Thoracic aorta (tissue), 2 donors: ENCODE data around the gene CYFIP2. TPM values are rescaled to one million over a fixed set of nuclear protein-coding genes. Genes with fewer than 3 reads are reported as not detected.

Experiments used
- ATAC-seq: fragments of 150-250 bp; one replicate; pipeline ENCODE4 v1.8.0; 2017; ENCODE audit warnings: low read depth; ENCODE audit not compliant: insufficient number of reproducible peaks, low FRiP score
- DNase-seq: peaks from one replicate; pipeline ENCODE4 v3.0.0-alpha.2; 2020; ENCODE audit warnings: low spot score
- H3K27ac ChIP-seq, 2 donors: fragments of 200-600 bp; sonication (generic); 1 replicate in 1 of 2; 2 replicates in 1 of 2; pipeline ENCODE4 v1.5.1; 2016; ENCODE audit warnings: mild to moderate bottlenecking in 2 of 2, moderate library complexity in 2 of 2
- H3K27me3 ChIP-seq: fragments of 200-600 bp; sonication (generic); replicated peaks from 2 replicates; pipeline ENCODE4 v1.6.0; 2016; ENCODE audit warnings: mild to moderate bottlenecking; ENCODE audit not compliant: insufficient read depth
- H3K36me3 ChIP-seq: fragments of 200-600 bp; sonication (generic); one replicate; pipeline ENCODE4 v1.5.1; 2016
- H3K4me1 ChIP-seq, 2 donors: fragments of 200-600 bp; sonication (generic); 1 replicate in 1 of 2; 2 replicates in 1 of 2; pipeline versions ENCODE4 v1.5.1 to v1.6.0; 2016; ENCODE audit warnings: low read depth in 2 of 2, mild to moderate bottlenecking in 1 of 2; ENCODE audit not compliant: control insufficient read depth in 1 of 2
- H3K4me3 ChIP-seq: fragments of 200-600 bp; sonication (generic); 2 replicates; pipeline ENCODE4 v1.5.1; 2016; ENCODE audit warnings: mild to moderate bottlenecking
- H3K9me3 ChIP-seq: fragments of 200-600 bp; sonication (generic); 2 replicates; pipeline ENCODE4 v1.5.1; 2016
- total RNA-seq, 2 donors: library from RNA; depleted of rRNA; stranded (reverse); fragments of >200 nt; gene quantifications; one replicate each; pipeline versions ENCODE4 v1.1.0 to v1.2.3, GENCODE V29; 2016
- TF ChIP-seq, protein P1 (sequence below): fragments of 200-600 bp; sonication (generic); IDR thresholded peaks from one replicate; pipeline ENCODE4 v1.5.1; 2019; ENCODE audit warnings: antibody characterized with exemption

CYFIP2 gene
- total RNA-seq, 2 donors from 2014 or later = 60.0 to 192 TPM

DNA sequence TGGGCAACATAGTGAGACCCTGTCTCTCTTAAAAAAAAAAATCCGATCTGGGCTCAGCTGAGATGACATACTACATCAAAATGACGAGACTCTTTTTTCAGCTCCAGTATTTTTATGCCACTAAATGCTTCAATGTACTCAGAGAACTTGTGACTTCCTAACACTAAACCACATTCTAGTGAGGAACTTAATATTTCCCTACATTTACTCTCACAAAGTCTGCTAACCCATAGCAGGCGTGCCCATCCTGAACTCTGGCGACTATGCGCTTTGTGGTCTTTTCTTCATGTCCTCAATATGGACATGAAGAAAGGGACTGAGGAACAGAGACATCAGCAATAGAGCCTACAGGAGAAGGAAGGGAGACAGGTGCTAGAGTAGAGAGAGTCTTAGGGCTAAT, 44.0 kb upstream of the CYFIP2 start:
- Histone ChIP-seq H3K27ac (no peak overlapping the region), H3K4me1 (no peaks in the 10 kb centered on the region), H3K4me3 (no peak overlapping the region), H3K9me3 (no peaks in the 10 kb centered on the region), H3K27me3 (no peaks in the 10 kb centered on the region), H3K36me3 (no peaks in the 10 kb centered on the region)
- DNase-seq (no peak), ATAC-seq (no peak)
- TF ChIP-seq, protein P1, sequence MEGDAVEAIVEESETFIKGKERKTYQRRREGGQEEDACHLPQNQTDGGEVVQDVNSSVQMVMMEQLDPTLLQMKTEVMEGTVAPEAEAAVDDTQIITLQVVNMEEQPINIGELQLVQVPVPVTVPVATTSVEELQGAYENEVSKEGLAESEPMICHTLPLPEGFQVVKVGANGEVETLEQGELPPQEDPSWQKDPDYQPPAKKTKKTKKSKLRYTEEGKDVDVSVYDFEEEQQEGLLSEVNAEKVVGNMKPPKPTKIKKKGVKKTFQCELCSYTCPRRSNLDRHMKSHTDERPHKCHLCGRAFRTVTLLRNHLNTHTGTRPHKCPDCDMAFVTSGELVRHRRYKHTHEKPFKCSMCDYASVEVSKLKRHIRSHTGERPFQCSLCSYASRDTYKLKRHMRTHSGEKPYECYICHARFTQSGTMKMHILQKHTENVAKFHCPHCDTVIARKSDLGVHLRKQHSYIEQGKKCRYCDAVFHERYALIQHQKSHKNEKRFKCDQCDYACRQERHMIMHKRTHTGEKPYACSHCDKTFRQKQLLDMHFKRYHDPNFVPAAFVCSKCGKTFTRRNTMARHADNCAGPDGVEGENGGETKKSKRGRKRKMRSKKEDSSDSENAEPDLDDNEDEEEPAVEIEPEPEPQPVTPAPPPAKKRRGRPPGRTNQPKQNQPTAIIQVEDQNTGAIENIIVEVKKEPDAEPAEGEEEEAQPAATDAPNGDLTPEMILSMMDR = no peak

DNA sequence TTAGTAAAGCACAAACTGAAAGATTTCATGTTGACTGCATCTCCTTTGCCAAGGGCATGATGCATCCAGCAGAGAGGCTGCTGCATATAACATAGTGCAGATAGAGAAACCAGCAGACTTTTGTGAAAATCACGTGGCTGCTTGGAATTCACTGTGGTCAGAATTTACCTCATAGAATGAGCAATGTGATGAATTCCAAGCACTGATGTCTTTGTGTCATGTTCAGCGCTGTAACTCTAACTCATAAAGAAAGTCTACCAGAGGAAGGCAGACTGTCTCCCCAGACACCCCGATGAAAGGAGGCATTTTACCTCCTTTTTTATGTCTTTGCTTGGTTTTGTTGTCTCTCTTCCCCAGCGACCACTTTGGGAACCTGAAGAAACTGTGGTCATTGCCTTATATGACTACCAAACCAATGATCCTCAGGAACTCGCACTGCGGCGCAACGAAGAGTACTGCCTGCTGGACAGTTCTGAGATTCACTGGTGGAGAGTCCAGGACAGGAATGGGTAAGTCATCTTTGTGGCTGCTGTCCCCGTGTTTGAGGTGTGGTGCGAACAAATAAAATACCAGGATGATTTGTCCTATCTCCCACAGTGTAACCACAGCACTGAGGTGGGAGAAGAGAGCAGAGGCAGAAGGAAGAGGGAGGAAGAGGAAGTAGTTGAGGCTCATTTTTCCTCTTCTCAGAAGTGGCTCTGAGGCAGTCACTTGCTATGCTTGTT, 43.3 kb upstream of the CYFIP2 start:
- TF ChIP-seq, protein P1 = no peak
- no peak for DNase-seq
- no peaks in the 10 kb centered on the region for H3K9me3 ChIP-seq
- no peaks in the 10 kb centered on the region for H3K4me1 ChIP-seq
- H3K27ac ChIP-seq = no peak overlapping the region
- no peak for ATAC-seq
- no peak overlapping the region for H3K4me3 ChIP-seq
- no peaks in the 10 kb centered on the region for H3K27me3 ChIP-seq
- H3K36me3 ChIP-seq = no peaks in the 10 kb centered on the region

DNA sequence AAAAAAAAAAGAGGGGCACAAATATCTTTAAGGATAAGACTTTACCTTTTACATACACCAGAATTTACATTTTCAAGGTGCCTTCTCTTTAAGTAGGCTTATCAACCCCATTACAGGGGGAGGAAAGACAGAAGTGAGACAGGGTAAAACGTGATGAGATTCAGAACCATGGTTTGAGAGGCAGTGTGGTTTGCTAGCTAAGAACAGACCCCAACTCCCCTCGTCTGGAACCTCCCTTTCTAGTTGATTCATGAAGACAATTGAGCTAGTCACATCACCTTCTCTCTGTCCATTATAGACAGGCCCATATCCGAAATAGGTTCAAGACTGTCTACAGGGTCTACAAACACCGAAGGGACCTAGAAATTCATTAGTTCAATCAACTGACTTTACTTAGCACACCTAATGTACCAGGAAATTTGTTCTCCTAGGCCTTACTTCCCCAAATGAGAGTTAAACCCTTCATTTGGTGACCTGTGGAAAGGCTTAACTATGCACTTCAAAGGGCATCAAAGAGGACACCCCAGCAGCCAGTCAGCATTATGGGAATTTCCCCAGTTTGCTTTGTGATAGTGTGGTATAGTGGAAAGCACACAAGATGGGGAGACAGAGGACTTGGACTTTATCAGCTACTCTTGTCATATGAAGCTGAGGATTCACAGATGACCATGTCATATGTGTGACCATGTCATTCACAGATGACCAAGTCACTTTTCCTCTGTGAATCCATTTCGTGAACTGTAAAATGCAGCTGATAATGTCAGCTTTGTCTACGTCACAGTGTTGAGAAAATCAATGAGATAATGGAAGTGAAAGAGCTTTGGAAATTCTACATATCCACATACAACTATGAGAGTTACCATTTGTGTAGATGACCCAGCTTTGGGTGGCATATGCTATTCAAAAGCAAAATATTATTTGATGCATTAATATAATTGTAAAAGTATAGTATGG, 40.2 kb upstream of the CYFIP2 start:
- Histone ChIP-seq H3K36me3 (no peaks in the 10 kb centered on the region), H3K27ac (no peak overlapping the region), H3K4me1 (no peaks in the 10 kb centered on the region), H3K27me3 (no peaks in the 10 kb centered on the region), H3K9me3 (no peaks in the 10 kb centered on the region), H3K4me3 (no peak overlapping the region)
- DNase-seq (no peak), ATAC-seq (no peak)
- TF ChIP-seq, protein P1 = no peak

DNA sequence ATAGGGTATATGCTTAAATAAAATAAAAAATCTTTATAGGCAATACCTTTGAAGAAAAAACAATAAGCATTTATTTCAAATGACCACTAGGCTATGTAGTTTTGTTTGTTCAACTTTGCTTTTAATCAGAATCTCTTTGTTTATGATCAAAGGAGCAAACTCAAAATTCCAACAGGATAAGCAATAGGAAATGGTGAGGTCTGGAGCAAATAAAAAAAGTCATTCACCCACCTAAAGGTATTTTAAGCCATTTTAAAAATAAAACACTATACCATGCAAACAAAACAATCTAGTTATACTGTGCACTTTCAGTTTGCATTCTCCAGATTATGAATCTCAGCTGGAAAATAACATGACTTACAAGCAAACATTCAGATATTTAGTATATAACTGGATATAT, 35.3 kb upstream of the CYFIP2 start:
- no peak for ATAC-seq
- Histone ChIP-seq H3K27me3 (no peaks in the 10 kb centered on the region), H3K36me3 (no peaks in the 10 kb centered on the region), H3K9me3 (no peaks in the 10 kb centered on the region), H3K27ac (no peak overlapping the region), H3K4me3 (no peak overlapping the region), H3K4me1 (no peaks in the 10 kb centered on the region)
- DNase-seq = no peak
- TF ChIP-seq, protein P1 = no peak

DNA sequence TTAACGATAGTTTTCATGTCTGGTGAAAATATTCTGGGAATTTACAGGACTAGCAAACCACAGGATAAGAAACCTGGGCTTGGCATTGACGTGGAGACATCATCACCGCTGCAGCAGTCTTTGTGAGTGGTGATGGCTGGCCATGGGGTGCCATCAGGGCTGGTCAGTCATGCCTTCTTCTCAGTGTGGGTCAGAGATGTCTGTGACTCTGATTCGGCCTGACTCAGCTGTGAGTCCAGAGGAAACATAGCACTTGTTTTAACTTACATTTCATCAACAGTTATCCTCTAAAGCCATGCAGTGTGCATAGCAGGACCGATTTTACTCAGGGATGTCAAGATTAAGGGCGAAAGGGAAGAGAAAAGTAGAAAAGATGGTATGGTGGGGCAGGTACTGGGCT, 33.2 kb upstream of the CYFIP2 start:
- no peak overlapping the region for H3K27ac ChIP-seq
- H3K4me1 ChIP-seq = no peaks in the 10 kb centered on the region
- H3K27me3 ChIP-seq = no peaks in the 10 kb centered on the region
- H3K36me3 ChIP-seq = no peaks in the 10 kb centered on the region
- DNase-seq (no peak), ATAC-seq (no peak)
- TF ChIP-seq, protein P1 = no peak
- H3K4me3 ChIP-seq = no peak overlapping the region
- H3K9me3 ChIP-seq = no peaks in the 10 kb centered on the region
